Left lung (tissue), 10 donors: ENCODE measurements around the gene TEAD1. TPM values are rescaled to one million over a fixed set of nuclear protein-coding genes. Genes with fewer than 3 reads are reported as not detected.

Source experiments
- ATAC-seq: fragments of 200-7000 bp; cut with Tn5 transposase; one replicate; pipeline ENCODE4 v1.9.1; 2020; ENCODE audit warnings: moderate library complexity
- DNase-seq, 4 donors: peaks; one replicate each; pipeline ENCODE4 v3.0.0-alpha.2; 2013 to 2020
- H3K27ac ChIP-seq, 2 donors: fragments of 200-600 bp; sonication (generic) in 1 of 2; one replicate each; pipeline versions ENCODE4 v1.5.0 to v1.8.0; 2020 to 2021
- H3K27me3 ChIP-seq, 2 donors: fragments of 200-600 bp; sonication (generic) in 1 of 2; one replicate each; pipeline versions ENCODE4 v1.5.0 to v1.8.0; 2020 to 2021
- H3K36me3 ChIP-seq, 2 donors: fragments of 200-600 bp; sonication (generic) in 1 of 2; one replicate each; pipeline versions ENCODE4 v1.5.0 to v1.8.0; 2020 to 2021
- H3K4me1 ChIP-seq, 2 donors: fragments of 200-600 bp; one replicate each; pipeline ENCODE4 v1.8.0; 2021
- H3K4me3 ChIP-seq, 2 donors: fragments of 200-600 bp; sonication (generic) in 1 of 2; one replicate each; pipeline versions ENCODE4 v1.5.0 to v1.8.0; 2020 to 2021; ENCODE audit warnings: mild to moderate bottlenecking in 1 of 2
- H3K9me3 ChIP-seq, 2 donors: fragments of 200-600 bp; sonication (generic) in 1 of 2; one replicate each; pipeline versions ENCODE4 v1.5.0 to v1.8.0; 2020 to 2021
- intact Hi-C, 2 donors: fragments of 100-400 bp; cut with DNase I; formaldehyde crosslinking; loops; one replicate each; pipeline versions ENCODE4 v1.11.2 to v1.14.2; 2022
- polyA plus RNA-seq, 6 donors: library from polyadenylated mRNA; unstranded; fragments of 120-200 nt; gene quantifications; one replicate each; pipeline ENCODE4 v1.2.1, GENCODE V29; 2013; ENCODE audit not compliant: insufficient read length in 6 of 6
- total RNA-seq, 2 donors: library from RNA; stranded (reverse); fragmentation: NEBNext Ultra II Directional; extraction: Animal tissue kit (Norgen Biotek cat#: 25700); gene quantifications; one replicate each; pipeline ENCODE4 v1.2.1, GENCODE V29; 2021
- TF ChIP-seq, protein P1 (sequence below), 2 donors: fragments of 200-600 bp; sonication (generic) in 1 of 2; IDR thresholded peaks; one replicate each; pipeline versions ENCODE4 v1.5.0 to v1.8.0; 2021; ENCODE audit warnings: antibody characterized with exemption in 2 of 2
- donor health status: DM: no; HTN: yes; CAD: no.
- donor health status: DM: no; HTN: no; CAD: no.

TEAD1 gene
- total and polyA plus RNA-seq, 8 donors, result 58.1 to 106 (median 86.9) TPM

DNA sequence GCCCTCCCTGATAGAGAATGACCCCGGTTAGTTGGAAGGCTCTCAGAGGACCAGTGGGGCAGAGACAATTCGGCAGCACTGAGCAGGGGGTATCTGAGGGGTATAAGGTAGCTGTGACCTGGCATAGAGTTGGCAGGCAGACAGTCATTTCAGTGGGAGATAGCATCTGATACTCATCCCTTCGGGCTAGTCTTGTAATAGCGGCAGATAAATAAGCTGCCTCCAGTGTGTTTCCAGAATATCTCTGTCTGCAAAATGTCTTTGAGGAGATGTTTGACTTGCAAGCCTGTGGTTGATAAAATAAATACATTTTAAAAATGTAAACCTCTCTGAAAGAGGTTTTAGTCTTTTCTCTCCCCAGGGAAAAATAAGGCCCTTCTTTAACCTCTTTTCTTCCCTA, 54.2 kb downstream of the TEAD1 start:
- DNase-seq (no peak), ATAC-seq (no peak)
- intact Hi-C loops, result no loop called here

GRCh38 chr11:12729941-12730340, 55.7 kb downstream of the TEAD1 start:
- Histone ChIP-seq H3K27ac (no peak overlapping the region), H3K27me3 (no peaks in the 10 kb centered on the region), H3K4me1 (peaks cover 0 to 2% of the 10 kb centered on the region in 2 donors), H3K4me3 (no peak overlapping the region), H3K36me3 (no peaks in the 10 kb centered on the region), H3K9me3 (no peaks in the 10 kb centered on the region)
- TF ChIP-seq, protein P1, sequence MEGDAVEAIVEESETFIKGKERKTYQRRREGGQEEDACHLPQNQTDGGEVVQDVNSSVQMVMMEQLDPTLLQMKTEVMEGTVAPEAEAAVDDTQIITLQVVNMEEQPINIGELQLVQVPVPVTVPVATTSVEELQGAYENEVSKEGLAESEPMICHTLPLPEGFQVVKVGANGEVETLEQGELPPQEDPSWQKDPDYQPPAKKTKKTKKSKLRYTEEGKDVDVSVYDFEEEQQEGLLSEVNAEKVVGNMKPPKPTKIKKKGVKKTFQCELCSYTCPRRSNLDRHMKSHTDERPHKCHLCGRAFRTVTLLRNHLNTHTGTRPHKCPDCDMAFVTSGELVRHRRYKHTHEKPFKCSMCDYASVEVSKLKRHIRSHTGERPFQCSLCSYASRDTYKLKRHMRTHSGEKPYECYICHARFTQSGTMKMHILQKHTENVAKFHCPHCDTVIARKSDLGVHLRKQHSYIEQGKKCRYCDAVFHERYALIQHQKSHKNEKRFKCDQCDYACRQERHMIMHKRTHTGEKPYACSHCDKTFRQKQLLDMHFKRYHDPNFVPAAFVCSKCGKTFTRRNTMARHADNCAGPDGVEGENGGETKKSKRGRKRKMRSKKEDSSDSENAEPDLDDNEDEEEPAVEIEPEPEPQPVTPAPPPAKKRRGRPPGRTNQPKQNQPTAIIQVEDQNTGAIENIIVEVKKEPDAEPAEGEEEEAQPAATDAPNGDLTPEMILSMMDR (IDR thresholded peaks at IDR 0.05), result no peak
- no peak for ATAC-seq
- intact Hi-C loops, result no loop called here
- no peak for DNase-seq

More for the DNA sequence above, 54.2 kb downstream of the TEAD1 start:
- no peak overlapping the region for H3K27ac ChIP-seq
- peaks cover 13 to 17% of the 10 kb centered on the region in 2 donors for H3K4me1 ChIP-seq
- no peaks in the 10 kb centered on the region for H3K27me3 ChIP-seq
- TF ChIP-seq, protein P1 (IDR thresholded peaks at IDR 0.05), result no peak
- no peaks in the 10 kb centered on the region for H3K9me3 ChIP-seq
- H3K36me3 ChIP-seq, result no peaks in the 10 kb centered on the region
- no peak overlapping the region for H3K4me3 ChIP-seq

DNA sequence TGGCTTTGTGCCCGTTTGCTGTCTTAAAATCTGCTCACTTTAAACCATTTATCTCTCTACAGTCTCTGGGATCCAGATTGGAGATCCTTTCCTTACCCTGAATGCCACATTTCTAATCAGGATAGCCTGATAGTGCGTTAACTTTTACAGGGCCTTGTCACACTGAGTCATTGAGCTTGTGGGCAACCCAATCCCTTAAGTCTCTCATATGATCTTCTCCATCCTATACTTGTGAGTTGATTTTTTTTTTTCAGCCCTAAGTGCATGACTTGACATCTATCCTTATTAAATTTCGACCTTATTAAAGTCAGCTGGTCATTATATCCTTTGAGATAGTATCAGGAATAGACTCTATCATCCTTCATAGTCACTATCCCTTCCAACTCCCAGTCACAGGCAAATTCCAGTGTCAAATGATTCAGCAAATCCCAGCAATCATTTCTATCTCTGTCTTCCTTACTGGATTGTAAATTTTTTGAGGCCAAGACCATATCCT, 57.7 kb downstream of the TEAD1 start:
- TF ChIP-seq, protein P1 (IDR thresholded peaks at IDR 0.05), result no peak
- intact Hi-C loops, result no loop called here
- Histone ChIP-seq H3K27me3 (no peaks in the 10 kb centered on the region), H3K4me1 (no peaks in the 10 kb centered on the region), H3K27ac (no peak overlapping the region), H3K36me3 (no peaks in the 10 kb centered on the region), H3K9me3 (no peaks in the 10 kb centered on the region), H3K4me3 (no peak overlapping the region)
- DNase-seq (no peak), ATAC-seq (no peak)

- DNase-seq (no peak), ATAC-seq (no peak)
- Histone ChIP-seq H3K9me3 (no peaks in the 10 kb centered on the region), H3K27ac (no peak overlapping the region), H3K36me3 (no peaks in the 10 kb centered on the region), H3K27me3 (no peaks in the 10 kb centered on the region), H3K4me1 (no peaks in the 10 kb centered on the region), H3K4me3 (no peak overlapping the region)
- TF ChIP-seq, protein P1 (IDR thresholded peaks at IDR 0.05), result no peak
- intact Hi-C loops, result no loop called here
Observed at GRCh38 chr11:12733091-12733490, 58.9 kb downstream of the TEAD1 start.

- DNase-seq, result no peak
- no peaks in the 10 kb centered on the region for H3K9me3 ChIP-seq
- no peaks in the 10 kb centered on the region for H3K27me3 ChIP-seq
- TF ChIP-seq, protein P1 (IDR thresholded peaks at IDR 0.05), result no peak
- no peak overlapping the region for H3K27ac ChIP-seq
- intact Hi-C loops, result no loop called here
- no peak for ATAC-seq
- H3K4me3 ChIP-seq, result no peak overlapping the region
- no peaks in the 10 kb centered on the region for H3K36me3 ChIP-seq
- no peaks in the 10 kb centered on the region for H3K4me1 ChIP-seq
Observed at GRCh38 chr11:12734625-12735024, 60.4 kb downstream of the TEAD1 start.
